Umbilical cord (tissue), 2 donors: ENCODE data around the gene PLA2G15. TPM values are rescaled to one million over a fixed set of nuclear protein-coding genes. Genes with fewer than 3 reads are reported as not detected.
A peak's percentile ranks its signal among the peaks of the same experiment; 100 is the strongest.

ENCODE experiments used
- DNase-seq: peaks from one replicate; pipeline ENCODE4 v3.0.0-alpha.2; 2015; ENCODE audit warnings: low spot score
- total RNA-seq: library from RNA; depleted of rRNA; stranded (reverse); fragments of >200 nt; gene quantifications from one replicate; pipeline ENCODE4 v1.2.3, GENCODE V29; 2014; ENCODE audit warnings: low replicate concordance; ENCODE audit not compliant: insufficient read depth

The PLA2G15 gene
- total RNA-seq, 1 donor from 2014 or later = 19.0 TPM

- no peak for DNase-seq
Observed at GRCh38 chr16:68252383-68252782, 7.2 kb downstream of the PLA2G15 start.

DNA sequence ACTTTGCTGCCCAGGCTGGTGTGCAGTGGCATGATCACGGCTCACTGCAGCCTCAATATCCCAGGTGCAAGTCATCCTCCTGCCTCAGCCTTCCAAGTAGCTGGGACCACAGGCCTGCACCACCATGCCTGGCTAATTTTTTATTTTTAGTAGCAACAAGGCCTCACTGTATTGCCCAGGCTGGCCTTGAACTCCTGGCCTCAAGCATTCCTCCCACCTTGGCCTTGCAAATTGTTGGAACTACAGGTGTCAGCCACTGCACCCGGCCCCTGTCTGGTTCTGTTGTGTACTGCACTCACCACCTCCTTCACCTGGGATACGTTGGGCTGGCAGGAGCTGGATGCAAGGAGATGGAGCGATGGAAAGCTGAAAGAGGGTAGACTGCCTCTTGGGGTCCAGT, 8.5 kb downstream of the PLA2G15 start:
- DNase-seq = no peak

DNA sequence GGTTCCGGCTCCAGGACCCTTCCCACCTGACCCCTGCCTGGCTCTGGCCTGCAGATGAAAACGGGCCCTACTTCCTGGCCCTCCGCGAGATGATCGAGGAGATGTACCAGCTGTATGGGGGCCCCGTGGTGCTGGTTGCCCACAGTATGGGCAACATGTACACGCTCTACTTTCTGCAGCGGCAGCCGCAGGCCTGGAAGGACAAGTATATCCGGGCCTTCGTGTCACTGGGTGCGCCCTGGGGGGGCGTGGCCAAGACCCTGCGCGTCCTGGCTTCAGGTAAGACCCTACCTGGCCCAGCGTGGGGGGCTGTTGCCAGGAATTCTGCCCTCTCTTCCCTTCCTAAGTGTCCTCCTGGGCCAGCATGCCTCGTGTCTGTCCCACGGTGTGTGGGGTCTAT, 10.5 kb downstream of the PLA2G15 start:
- DNase-seq = no peak

GRCh38 chr16:68257251-68257905, 12.2 kb downstream of the PLA2G15 start:
- no peak for DNase-seq

- peak; percentile 72 for DNase-seq
Observed at GRCh38 chr16:68257906-68258800, 13.0 kb downstream of the PLA2G15 start.

GRCh38 chr16:68259007-68259825, 14.0 kb downstream of the PLA2G15 start:
- DNase-seq = no peak

- DNase-seq = no peak
Observed at GRCh38 chr16:68263559-68264127, 18.5 kb downstream of the PLA2G15 start.

- DNase-seq = peak; percentile 64
Observed at GRCh38 chr16:68264128-68265077, 19.2 kb downstream of the PLA2G15 start, which contains the start of gene SLC7A6. Gene SLC7A6, plus strand, starts transcription at chr16:68264526. Its CDS starts 10,201 bp downstream, at chr16:68274727.

DNA sequence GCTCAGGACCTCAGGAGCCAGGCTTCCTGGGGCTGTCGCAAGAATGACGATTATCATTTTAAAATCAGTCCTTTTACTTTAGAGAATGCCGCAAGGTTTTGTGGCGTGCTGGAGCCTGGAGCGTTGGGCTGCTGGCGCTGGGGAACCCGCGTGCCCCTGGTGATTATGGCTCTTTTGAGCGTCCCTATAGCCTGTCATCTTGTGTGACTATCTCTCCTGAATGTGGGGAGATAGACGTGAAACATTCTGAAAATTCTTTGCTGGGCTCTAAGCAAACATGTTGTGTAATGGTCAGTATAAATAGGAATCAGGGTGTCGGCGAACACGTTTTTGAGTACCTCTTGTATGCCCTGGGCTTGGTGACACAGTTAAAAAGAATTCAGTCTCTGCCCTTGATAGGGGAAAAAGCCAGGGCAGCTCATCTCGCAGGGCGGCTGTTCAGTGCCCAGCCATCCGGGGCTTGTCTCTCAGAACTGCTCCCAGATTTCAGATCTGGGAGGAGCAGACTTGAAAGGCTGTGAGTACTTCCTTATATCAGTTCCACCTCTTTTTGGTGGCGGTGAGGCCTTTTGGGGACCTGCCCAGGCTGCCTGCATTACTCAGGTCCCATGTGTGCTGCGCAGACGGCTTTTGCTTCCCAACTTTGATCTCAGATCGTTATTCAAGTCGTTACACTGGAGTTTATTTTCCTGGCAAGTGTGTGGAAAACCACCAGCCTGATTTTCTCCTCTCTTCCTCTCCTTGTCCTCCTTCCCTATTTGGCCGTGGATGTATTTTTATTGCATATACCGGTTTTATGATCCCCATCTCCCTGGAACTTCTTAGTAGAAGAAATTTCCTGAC, 20.1 kb downstream of the PLA2G15 start:
- peak; percentile 87 for DNase-seq

DNA sequence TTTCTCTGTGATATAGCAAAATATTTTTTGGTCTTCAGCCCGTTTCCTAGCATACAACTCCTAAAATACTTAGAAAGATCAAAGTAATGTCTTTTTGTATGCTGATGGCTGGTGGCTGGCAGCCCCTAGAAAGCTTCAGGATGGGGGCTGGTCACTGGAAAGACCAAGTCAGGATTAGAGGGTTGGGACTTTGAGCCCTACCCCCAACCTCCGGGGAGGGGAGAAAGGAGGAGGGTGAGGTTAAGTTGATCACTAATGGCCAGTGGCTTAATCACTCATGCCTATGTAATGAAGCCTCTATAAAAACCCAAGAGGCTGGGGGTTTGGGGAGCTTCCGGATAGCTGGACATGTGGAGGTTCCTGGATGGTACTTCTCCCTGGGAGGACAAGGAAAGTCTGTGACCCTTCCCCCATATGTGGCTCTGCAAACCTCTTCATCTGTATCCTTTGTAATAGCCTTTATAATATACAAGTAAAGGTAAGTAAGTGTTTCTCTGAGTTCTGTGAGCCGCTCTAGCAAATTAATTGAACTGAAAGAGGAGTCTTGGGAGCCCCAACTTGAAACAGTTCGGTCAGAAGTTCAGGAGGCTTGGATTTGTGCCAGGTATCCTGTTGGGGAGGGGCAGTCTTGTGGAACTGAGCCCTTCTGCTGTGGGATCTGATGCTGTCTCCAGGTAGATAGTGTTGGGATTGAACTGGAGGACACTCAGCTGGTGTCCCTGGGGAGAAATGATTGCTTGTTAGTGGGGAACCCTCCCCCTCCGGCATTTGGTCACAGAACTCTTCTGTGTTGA, 22.6 kb downstream of the PLA2G15 start:
- DNase-seq = no peak

DNA sequence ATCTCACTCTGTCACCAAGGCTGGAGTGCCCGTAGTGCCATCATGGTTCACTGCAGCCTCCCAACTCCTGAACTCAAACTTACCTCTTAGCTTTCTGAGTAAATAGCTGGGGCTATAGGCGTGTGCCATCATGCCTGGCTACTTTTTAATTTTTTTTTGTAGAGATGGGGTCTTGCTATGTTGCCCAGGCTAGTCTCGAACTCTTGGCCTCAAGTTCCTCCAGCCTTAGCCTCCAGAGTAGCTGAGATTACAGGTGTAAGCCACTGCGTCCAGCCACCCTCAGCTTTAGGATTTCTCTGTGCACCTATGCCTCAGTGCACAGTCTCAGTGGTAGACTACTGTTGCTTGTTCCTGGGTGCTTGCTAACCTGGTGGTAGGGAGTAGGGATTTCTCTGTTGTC, 24.6 kb downstream of the PLA2G15 start:
- no peak for DNase-seq

GRCh38 chr16:68270353-68270752, 25.2 kb downstream of the PLA2G15 start:
- no peak for DNase-seq

DNA sequence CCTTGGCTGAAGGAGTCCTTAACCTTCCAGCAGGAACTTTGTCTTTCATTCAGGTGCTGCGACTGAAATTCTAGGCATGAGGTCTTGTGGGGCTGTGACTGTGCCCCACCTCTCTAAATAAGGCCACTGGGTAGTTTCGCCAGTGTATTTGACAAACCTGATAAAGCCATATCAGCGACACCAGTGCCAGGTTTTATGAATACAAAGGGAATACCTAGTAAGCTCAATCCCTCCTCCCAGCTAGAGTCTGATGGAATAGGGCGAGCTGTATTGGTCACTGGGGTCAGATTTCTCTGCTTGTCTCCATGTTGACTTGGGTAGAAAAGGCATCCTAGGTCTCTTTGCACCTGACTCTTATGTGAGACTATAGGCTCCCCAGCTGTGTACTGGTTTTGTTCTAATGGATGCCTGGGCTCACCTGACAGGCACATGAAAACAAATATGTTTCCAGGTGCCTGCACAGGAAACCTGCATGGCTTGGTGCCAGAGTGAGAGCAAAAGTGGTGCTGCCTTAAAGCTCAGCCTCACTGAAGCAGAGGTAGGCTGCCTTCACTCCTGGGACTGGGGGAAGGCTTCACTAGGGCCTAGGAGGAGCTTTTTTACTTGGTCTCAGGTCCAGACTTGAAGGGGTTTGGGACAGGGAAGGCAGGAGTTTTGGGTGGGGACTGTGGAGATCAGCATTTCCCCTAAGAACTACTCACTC, 27.5 kb downstream of the PLA2G15 start:
- DNase-seq = no peak

GRCh38 chr16:68273459-68273858, 28.3 kb downstream of the PLA2G15 start:
- DNase-seq = no peak

DNA sequence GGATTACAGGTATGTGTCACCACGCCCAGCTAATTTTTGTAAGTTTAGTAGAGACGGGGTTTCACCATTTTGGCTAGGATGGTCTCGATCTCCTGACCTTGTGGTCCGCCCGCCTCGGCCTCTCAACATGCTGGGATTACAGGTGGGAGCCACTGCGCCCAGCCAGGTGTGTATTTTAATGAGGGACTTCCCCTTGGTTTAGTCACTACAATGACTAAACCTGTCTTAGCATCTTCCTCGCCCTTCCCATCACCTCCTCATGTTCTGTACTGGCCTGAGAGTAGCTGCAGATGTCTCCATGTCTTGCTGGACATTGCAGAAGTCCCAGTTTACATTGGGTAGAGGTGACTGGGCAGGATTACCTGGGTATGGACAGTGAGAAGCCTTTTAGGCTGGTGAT, 28.7 kb downstream of the PLA2G15 start:
- no peak for DNase-seq

- no peak for DNase-seq
Observed at GRCh38 chr16:68274441-68274840, 29.3 kb downstream of the PLA2G15 start.

DNA sequence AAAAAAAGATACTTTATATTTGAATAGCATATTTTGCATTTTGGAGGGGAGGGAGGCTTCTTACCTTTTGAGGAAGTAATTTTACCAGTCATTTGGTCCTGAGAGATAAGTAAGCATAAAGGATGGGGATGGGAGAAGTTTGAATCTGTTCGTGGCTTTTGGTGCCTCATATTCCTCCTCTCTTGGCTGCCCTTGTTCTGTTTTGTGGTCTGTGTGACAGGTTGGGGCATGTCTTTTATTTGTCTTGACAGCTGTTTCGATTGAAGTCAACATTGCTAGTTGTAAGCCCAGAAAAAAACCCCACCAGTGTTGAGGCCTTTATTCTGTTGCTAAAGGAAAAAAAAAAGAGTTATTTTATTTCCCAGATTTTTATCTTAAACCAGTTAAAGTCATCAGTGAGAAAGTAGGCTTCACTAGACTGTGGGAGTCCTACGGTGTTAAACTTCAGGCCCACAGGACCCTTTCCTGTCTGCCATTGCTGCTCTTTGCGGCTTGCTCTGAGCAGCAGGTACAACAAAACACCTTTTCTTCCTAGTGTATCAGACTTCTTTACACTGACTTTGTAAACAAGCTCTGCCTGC, 30.5 kb downstream of the PLA2G15 start:
- no peak for DNase-seq

DNA sequence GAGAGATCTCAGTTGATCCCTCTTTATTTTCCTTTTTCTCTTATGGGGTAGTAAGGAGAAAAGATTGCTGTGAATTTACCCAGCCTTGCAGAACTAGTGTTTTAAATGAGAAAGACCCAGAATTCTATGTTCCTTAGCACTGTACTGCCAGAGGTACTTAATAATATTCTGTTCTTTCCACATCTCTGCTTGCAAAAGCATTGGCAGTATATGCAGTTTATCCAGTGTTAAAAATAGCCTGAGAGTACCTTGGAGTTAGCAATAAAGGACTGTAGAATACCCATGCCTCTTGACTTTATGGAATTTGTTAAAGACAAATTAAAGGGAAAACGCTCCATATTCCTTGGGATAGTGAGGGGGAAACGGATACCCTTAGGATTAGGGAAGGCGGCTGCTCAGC, 31.1 kb downstream of the PLA2G15 start:
- peak; percentile 32 for DNase-seq
